HEK293 (cell line): ENCODE measurements around the gene LSS.

Experiments
- HOXC10 ChIP-seq: sonication (generic); formaldehyde crosslinking; IDR thresholded peaks from 2 replicates; pipeline ENCODE4 v1.8.1; 2023; ENCODE audit warnings: mild to moderate bottlenecking, missing genetic modification reagents
- MZF1 ChIP-seq: fragments of 450-650 bp; formaldehyde crosslinking; IDR thresholded peaks from 2 replicates; pipeline ENCODE4 v1.5.1; 2017; ENCODE audit warnings: missing biosample characterization, missing genetic modification characterization, borderline replicate concordance
- ZBTB21 ChIP-seq: fragments of 450-650 bp; formaldehyde crosslinking; IDR thresholded peaks from 2 replicates; pipeline ENCODE4 v1.5.1; 2017; ENCODE audit warnings: missing biosample characterization, missing genetic modification characterization
- ZBTB48 ChIP-seq: fragments of 450-650 bp; formaldehyde crosslinking; IDR thresholded peaks from 2 replicates; pipeline ENCODE4 v1.5.1; 2016; ENCODE audit warnings: missing biosample characterization, missing genetic modification characterization
- ZBTB7A ChIP-seq: fragments of 450-650 bp; formaldehyde crosslinking; IDR thresholded peaks from 2 replicates; pipeline ENCODE4 v1.5.1; 2016; ENCODE audit warnings: low read depth, missing biosample characterization, missing genetic modification characterization
- ZNF121 ChIP-seq: fragments of 450-650 bp; formaldehyde crosslinking; IDR thresholded peaks from 2 replicates; pipeline ENCODE4 v1.5.1; 2016; ENCODE audit warnings: missing biosample characterization, missing genetic modification characterization
- TF ChIP-seq, protein P1 (sequence below): fragments of 450-650 bp; formaldehyde crosslinking; IDR thresholded peaks from 2 replicates; pipeline ENCODE4 v1.5.1; 2016; ENCODE audit warnings: missing biosample characterization, missing genetic modification characterization
- TF ChIP-seq, protein P2 (sequence below): sonication (generic); formaldehyde crosslinking; IDR thresholded peaks from 2 replicates; pipeline ENCODE4 v1.8.1; 2022; ENCODE audit warnings: mild to moderate bottlenecking, moderate library complexity, missing genetic modification reagents

DNA sequence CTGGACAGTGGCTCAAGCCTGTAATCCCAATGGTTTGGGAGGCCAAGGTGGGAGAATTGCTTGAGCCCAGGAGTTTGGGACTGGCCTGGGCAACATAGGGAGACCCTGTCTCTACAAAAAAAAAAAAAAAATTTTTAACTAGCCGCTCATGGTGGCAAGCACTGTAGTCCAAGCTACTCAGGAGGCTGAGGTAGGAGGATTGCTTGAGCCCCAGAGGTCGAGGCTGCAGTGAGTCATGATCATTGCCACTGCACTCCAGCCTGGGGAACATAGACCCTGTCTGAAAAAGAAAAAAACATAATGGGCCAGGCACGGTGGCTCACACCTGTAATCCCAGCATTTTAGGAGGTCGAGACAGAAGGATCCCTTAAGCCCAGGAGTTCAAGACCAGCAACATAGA, 49.6 kb downstream of the LSS start:
- TF ChIP-seq, protein P1, sequence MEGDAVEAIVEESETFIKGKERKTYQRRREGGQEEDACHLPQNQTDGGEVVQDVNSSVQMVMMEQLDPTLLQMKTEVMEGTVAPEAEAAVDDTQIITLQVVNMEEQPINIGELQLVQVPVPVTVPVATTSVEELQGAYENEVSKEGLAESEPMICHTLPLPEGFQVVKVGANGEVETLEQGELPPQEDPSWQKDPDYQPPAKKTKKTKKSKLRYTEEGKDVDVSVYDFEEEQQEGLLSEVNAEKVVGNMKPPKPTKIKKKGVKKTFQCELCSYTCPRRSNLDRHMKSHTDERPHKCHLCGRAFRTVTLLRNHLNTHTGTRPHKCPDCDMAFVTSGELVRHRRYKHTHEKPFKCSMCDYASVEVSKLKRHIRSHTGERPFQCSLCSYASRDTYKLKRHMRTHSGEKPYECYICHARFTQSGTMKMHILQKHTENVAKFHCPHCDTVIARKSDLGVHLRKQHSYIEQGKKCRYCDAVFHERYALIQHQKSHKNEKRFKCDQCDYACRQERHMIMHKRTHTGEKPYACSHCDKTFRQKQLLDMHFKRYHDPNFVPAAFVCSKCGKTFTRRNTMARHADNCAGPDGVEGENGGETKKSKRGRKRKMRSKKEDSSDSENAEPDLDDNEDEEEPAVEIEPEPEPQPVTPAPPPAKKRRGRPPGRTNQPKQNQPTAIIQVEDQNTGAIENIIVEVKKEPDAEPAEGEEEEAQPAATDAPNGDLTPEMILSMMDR = no peak
- no peak for TF ChIP-seq ZBTB48
- no peak for TF ChIP-seq ZBTB21
- TF ChIP-seq ZBTB7A = no peak
- TF ChIP-seq MZF1 (tag by site-specific recombination) = no peak
- TF ChIP-seq HOXC10 (CRISPR knock-in tag) = no peak
- TF ChIP-seq, protein P2, sequence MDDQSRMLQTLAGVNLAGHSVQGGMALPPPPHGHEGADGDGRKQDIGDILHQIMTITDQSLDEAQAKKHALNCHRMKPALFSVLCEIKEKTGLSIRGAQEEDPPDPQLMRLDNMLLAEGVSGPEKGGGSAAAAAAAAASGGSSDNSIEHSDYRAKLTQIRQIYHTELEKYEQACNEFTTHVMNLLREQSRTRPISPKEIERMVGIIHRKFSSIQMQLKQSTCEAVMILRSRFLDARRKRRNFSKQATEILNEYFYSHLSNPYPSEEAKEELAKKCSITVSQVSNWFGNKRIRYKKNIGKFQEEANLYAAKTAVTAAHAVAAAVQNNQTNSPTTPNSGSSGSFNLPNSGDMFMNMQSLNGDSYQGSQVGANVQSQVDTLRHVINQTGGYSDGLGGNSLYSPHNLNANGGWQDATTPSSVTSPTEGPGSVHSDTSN (CRISPR knock-in tag) = no peak
- no peak for TF ChIP-seq ZNF121 (tag by site-specific recombination)
